Calu3 (cell line): ENCODE measurements around the gene ATF7. TPM values are rescaled to one million over a fixed set of nuclear protein-coding genes. Genes with fewer than 3 reads are reported as not detected.

Experiments
- BruUV-seq: library from RNA; stranded (reverse); fragments of 400-500 nt; replicated peaks from 2 replicates; lab custom pipeline; 2021; lab: Mats Ljungman, UMichigan
- CTCF ChIA-PET: fragments of 300-600 bp; sonication (Branson Sonifier 250); formaldehyde crosslinking; loops from one replicate; lab custom pipeline; 2022; ENCODE audit warnings: antibody characterized with exemption; lab: Charles Lee
- DNase-seq: peaks from one replicate; pipeline ENCODE4 v3.0.0; 2022
- H3K27ac Mint-ChIP-seq: one replicate; pipeline ENCODE4 v1.8.0; 2022; ENCODE audit warnings: mixed read lengths; ENCODE audit not compliant: unreplicated experiment
- H3K27me3 Mint-ChIP-seq: one replicate; pipeline ENCODE4 v1.8.0; 2022; ENCODE audit warnings: mixed read lengths; ENCODE audit not compliant: unreplicated experiment
- H3K36me3 Mint-ChIP-seq: one replicate; pipeline ENCODE4 v1.8.0; 2022; ENCODE audit warnings: mild to moderate bottlenecking, moderate library complexity, mixed read lengths; ENCODE audit not compliant: insufficient read depth, unreplicated experiment
- H3K4me1 Mint-ChIP-seq: one replicate; pipeline ENCODE4 v1.8.0; 2022; ENCODE audit warnings: mild to moderate bottlenecking, low read depth, mixed read lengths; ENCODE audit not compliant: unreplicated experiment
- H3K4me3 Mint-ChIP-seq: one replicate; pipeline ENCODE4 v1.8.0; 2022; ENCODE audit warnings: mild to moderate bottlenecking, low read depth, moderate library complexity, mixed read lengths; ENCODE audit not compliant: unreplicated experiment
- H3K9me3 Mint-ChIP-seq: one replicate; pipeline ENCODE4 v1.8.0; 2022; ENCODE audit warnings: low read depth, mixed read lengths; ENCODE audit not compliant: unreplicated experiment
- intact Hi-C: fragments of 100-400 bp; cut with micrococcal nuclease; formaldehyde crosslinking; loops from one replicate; pipeline ENCODE4 v1.10.0; 2022; ENCODE audit not compliant: unreplicated experiment
- total RNA-seq: library from RNA; stranded (reverse); gene quantifications from 2 replicates; pipeline ENCODE4 v1.2.3, GENCODE V29; 2022
- TF ChIP-seq, protein P1 (sequence below): fragments of 200-600 bp; IDR thresholded peaks from one replicate; pipeline ENCODE4 v1.8.0; 2022; ENCODE audit warnings: antibody characterized with exemption; ENCODE audit not compliant: unreplicated experiment

Gene ATF7
- total RNA-seq, 1 experiment from 2014 or later = 18.0 TPM

DNA sequence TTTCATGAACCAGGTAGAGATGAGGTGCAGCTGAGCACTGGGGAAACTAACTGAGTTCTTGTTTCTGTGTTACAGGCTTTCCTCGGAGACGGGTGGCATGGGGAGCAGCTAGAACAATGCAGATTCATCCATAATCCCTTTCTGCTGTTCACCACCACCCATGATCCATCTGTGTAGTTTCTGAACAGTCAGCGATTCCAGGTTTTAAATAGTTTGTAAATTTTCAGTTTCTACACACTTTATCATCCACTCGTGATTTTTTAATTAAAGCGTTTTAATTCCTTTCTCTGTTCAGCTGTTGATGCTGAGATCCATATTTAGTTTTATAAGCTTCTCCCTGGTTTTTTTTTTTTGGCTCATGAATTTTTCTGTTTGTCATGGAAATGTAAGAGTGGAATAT lies 146.9 kb downstream of the ATF7 start:
- intact Hi-C loops = no loop called here
- CTCF ChIA-PET = no interaction called here
- DNase-seq = no peak

DNA sequence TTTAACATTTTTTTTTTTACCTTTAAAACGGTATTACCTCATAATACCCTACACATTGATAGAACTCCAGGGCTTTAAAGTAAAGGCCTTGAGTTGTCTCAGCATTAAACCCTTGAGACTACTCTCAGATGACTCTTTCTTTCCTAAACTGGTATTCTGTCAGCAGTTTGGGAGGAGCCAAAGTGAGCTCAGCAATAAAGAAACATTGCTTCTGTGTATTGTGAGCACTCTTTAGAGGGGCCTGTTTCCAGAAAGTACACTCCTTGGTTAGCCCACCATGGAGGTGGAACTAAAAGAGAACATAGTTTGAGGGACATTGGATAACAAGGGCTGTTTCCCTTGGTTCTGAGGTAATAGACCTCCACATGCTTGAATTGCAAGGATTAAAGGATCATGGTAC lies 147.3 kb downstream of the ATF7 start:
- H3K9me3 Mint-ChIP-seq = no peaks in the 10 kb centered on the region
- H3K4me3 Mint-ChIP-seq = no peak overlapping the region
- CTCF ChIA-PET = no interaction called here
- H3K4me1 Mint-ChIP-seq = no peaks in the 10 kb centered on the region
- H3K27ac Mint-ChIP-seq = no peak overlapping the region
- TF ChIP-seq, protein P1, sequence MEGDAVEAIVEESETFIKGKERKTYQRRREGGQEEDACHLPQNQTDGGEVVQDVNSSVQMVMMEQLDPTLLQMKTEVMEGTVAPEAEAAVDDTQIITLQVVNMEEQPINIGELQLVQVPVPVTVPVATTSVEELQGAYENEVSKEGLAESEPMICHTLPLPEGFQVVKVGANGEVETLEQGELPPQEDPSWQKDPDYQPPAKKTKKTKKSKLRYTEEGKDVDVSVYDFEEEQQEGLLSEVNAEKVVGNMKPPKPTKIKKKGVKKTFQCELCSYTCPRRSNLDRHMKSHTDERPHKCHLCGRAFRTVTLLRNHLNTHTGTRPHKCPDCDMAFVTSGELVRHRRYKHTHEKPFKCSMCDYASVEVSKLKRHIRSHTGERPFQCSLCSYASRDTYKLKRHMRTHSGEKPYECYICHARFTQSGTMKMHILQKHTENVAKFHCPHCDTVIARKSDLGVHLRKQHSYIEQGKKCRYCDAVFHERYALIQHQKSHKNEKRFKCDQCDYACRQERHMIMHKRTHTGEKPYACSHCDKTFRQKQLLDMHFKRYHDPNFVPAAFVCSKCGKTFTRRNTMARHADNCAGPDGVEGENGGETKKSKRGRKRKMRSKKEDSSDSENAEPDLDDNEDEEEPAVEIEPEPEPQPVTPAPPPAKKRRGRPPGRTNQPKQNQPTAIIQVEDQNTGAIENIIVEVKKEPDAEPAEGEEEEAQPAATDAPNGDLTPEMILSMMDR = no peak
- H3K27me3 Mint-ChIP-seq = no peaks in the 10 kb centered on the region
- no peak for DNase-seq
- intact Hi-C loops = no loop called here
- BruUV-seq = no TSS peak
- peaks cover 66% of the 10 kb centered on the region for H3K36me3 Mint-ChIP-seq

More for the DNA sequence above, 146.9 kb downstream of the ATF7 start:
- H3K4me3 Mint-ChIP-seq = no peak overlapping the region
- BruUV-seq = no TSS peak
- H3K9me3 Mint-ChIP-seq = no peaks in the 10 kb centered on the region
- H3K27ac Mint-ChIP-seq = no peak overlapping the region
- no peaks in the 10 kb centered on the region for H3K27me3 Mint-ChIP-seq
- TF ChIP-seq, protein P1 = no peak
- no peaks in the 10 kb centered on the region for H3K4me1 Mint-ChIP-seq
- peaks cover 66% of the 10 kb centered on the region for H3K36me3 Mint-ChIP-seq

DNA sequence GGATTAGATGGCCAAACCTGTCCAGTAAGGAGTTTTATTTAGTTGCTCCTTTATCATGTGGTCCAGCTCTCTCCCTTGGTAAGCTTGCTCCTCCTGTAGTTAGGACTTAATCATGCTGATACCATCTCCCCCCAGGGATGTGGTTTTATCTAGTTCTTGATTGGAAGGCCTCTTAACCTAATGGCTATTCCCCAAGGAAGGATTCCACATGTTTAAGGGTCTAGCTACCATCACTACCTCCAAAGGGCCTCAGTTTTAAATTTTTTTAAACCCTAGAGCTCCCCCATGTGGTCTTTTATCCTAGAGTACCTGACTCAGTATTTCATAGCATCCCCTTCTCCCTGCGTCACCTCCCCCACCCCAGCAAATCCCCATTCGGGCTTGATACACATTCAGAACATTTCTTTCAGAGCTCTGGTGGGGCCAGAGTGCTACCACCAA lies 149.4 kb downstream of the ATF7 start:
- TF ChIP-seq, protein P1 = no peak
- DNase-seq = no peak
- intact Hi-C loops = no loop called here
- Mint-ChIP-seq H3K36me3 (peaks cover 72% of the 10 kb centered on the region), H3K9me3 (no peaks in the 10 kb centered on the region), H3K4me1 (no peaks in the 10 kb centered on the region), H3K27ac (no peak overlapping the region), H3K4me3 (no peak overlapping the region), H3K27me3 (no peaks in the 10 kb centered on the region)
- CTCF ChIA-PET = interaction anchor here (0.6 to 1.2 kb wide), 3 partner anchors 15 to 156 kb away, joined by 3 to 5 read pairs (median 3); no protein-coding TSS in a partner anchor
- BruUV-seq = no TSS peak

DNA sequence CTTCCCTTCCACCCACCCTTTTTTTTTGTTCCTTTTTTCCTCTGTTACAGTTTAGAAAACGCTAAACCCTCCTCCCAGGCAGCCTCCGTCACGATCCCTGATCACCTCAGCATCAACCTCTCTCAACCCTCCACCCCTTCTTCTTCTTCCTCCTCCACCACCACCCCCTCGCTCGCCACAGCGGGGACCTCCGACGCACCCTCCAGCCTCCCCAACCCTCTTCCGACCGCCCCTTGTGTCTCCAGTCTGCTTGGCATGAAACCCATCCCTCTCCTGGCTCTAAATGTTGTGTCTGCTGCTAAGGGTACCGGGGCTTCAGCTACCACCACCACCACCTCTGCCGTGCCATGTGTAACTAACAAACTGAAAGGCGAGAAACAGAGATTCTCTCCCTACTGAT lies 151.4 kb downstream of the ATF7 start:
- H3K4me1 Mint-ChIP-seq = no peaks in the 10 kb centered on the region

More for the DNA sequence above, 151.4 kb downstream of the ATF7 start:
- peaks cover 85% of the 10 kb centered on the region for H3K36me3 Mint-ChIP-seq
- TF ChIP-seq, protein P1 = no peak
- no peaks in the 10 kb centered on the region for H3K27me3 Mint-ChIP-seq
- CTCF ChIA-PET = no interaction called here
- intact Hi-C loops = no loop called here
- H3K9me3 Mint-ChIP-seq = no peaks in the 10 kb centered on the region
- H3K4me3 Mint-ChIP-seq = no peak overlapping the region
- H3K27ac Mint-ChIP-seq = no peak overlapping the region
- no peak for DNase-seq
- no TSS peak for BruUV-seq
